K562 (cell line): Measurements from ENCODE around the gene ZNF750. TPM values are rescaled to one million over a fixed set of nuclear protein-coding genes. Genes with fewer than 3 reads are reported as not detected.
A peak's percentile ranks its signal among the peaks of the same experiment; 100 is the strongest.

Experiments used
- ATAC-seq: fragments of 200-7000 bp; cut with Tn5 transposase; 3 replicates; pipeline ENCODE4 v1.9.1; 2020; ENCODE audit warnings: moderate library complexity
- BruUV-seq: library from RNA; stranded (reverse); fragments of 400-500 nt; replicated peaks from 2 replicates; lab custom pipeline; 2021; lab: Mats Ljungman, UMichigan
- CTCF ChIA-PET: fragments of 300-600 bp; formaldehyde crosslinking; extraction: SDS; loops from one replicate; lab custom pipeline; 2021; ENCODE audit warnings: low intra/inter-chr PET ratio; lab: Yijun Ruan, JAX
- POLR2A ChIA-PET: fragments of 300-600, 350-650 bp; sonication (Branson Sonifier 250); formaldehyde crosslinking; extraction: SDS; loops from one replicate; lab custom pipeline; 2021; ENCODE audit warnings: antibody characterized with exemption, inconsistent platforms; lab: Yijun Ruan, JAX
- DNase-seq, 4 experiments: peaks; one replicate each; pipeline versions ENCODE4 v3.0.0 to v3.0.0-alpha.2; 2011 to 2018; ENCODE audit warnings: low spot score in 3 of 4, mixed read lengths in 3 of 4; ENCODE audit errors: extremely low read depth in 1 of 4
- FAIRE-seq: peaks from 2 replicates; lab custom pipeline; 2011; peaks lifted over from hg19 to GRCh38; lab: Jason Lieb, UNC
- H2AFZ ChIP-seq: 2 replicates; pipeline ENCODE4 v1.6.0; 2011; ENCODE audit warnings: low read depth, low read length, control low read depth, inconsistent platforms
- H3K27ac ChIP-seq: fragments of 200-600 bp; 3 replicates; pipeline ENCODE4 v1.8.0; 2011; ENCODE audit warnings: low read depth, mild to moderate bottlenecking, control low read depth, inconsistent platforms, low read length, moderate library complexity, mixed read lengths; ENCODE audit errors: extremely low read depth
- H3K27me3 ChIP-seq, 2 experiments: fragments of 300-600 bp in 1 of 2; 2 replicates in 1 of 2; 3 replicates in 1 of 2; pipeline versions ENCODE4 v1.6.0 to v1.8.0; 2011; ENCODE audit warnings: inconsistent platforms in 2 of 2, low read length in 2 of 2, mild to moderate bottlenecking in 1 of 2, mixed read lengths in 1 of 2, moderate library complexity in 1 of 2; ENCODE audit not compliant: control insufficient read depth in 2 of 2, insufficient read depth in 2 of 2
- H3K36me3 ChIP-seq: fragments of 300-600 bp; 3 replicates; pipeline ENCODE4 v1.8.0; 2011; ENCODE audit warnings: mild to moderate bottlenecking, low read length, inconsistent platforms; ENCODE audit not compliant: control insufficient read depth, insufficient read depth
- H3K4me1 ChIP-seq, 2 experiments: fragments of 200-600 bp in 1 of 2; replicated peaks in 1 of 2; 2 replicates in 1 of 2; 3 replicates in 1 of 2; pipeline versions ENCODE4 v1.5.1 to v1.8.0; 2011; ENCODE audit warnings: inconsistent platforms in 2 of 2, low read length in 2 of 2, mild to moderate bottlenecking in 1 of 2, mixed read lengths in 1 of 2, moderate library complexity in 1 of 2; ENCODE audit not compliant: control insufficient read depth in 2 of 2, insufficient read depth in 2 of 2
- H3K4me2 ChIP-seq: 2 replicates; pipeline ENCODE4 v1.6.1; 2011; ENCODE audit warnings: low read length, control low read depth, inconsistent platforms, mixed read lengths; ENCODE audit not compliant: insufficient read depth
- H3K4me3 ChIP-seq: fragments of 200-600 bp; sonication (generic), shearing (Covaris generic); 2 replicates; pipeline ENCODE4 v1.5.1; 2016; ENCODE audit warnings: control low read depth, inconsistent platforms
- H3K79me2 ChIP-seq: fragments of 200-600 bp; 3 replicates; pipeline ENCODE4 v1.8.0; 2011; ENCODE audit warnings: low read length, inconsistent platforms; ENCODE audit not compliant: control insufficient read depth, insufficient read depth
- H3K9ac ChIP-seq, 2 experiments: 2 replicates each; pipeline versions ENCODE4 v1.6.0 to v1.6.1; 2011; ENCODE audit warnings: low read depth in 2 of 2, low read length in 2 of 2, control low read depth in 1 of 2, inconsistent platforms in 1 of 2, mild to moderate bottlenecking in 1 of 2, mixed read lengths in 1 of 2; ENCODE audit not compliant: insufficient read depth in 1 of 2
- H3K9me1 ChIP-seq: one replicate; pipeline ENCODE4 v1.6.0; 2011; ENCODE audit warnings: inconsistent platforms, mild to moderate bottlenecking, low read length, moderate library complexity; ENCODE audit not compliant: control insufficient read depth, insufficient read depth
- H3K9me3 ChIP-seq: replicated peaks from 2 replicates; pipeline ENCODE4 v1.5.1; 2011; ENCODE audit warnings: low read depth, low read length, inconsistent platforms; ENCODE audit not compliant: control insufficient read depth, insufficient read depth
- H4K20me1 ChIP-seq: replicated peaks from 2 replicates; pipeline ENCODE4 v1.6.1; 2011; ENCODE audit warnings: low read length, inconsistent platforms, mixed read lengths; ENCODE audit not compliant: control insufficient read depth, insufficient read depth
- CCNT2 ChIP-seq: IDR thresholded peaks from 2 replicates; pipeline ENCODE4 v1.6.1; 2011; ENCODE audit warnings: borderline replicate concordance, low read depth, mild to moderate bottlenecking, moderate library complexity, mixed read lengths, low read length; ENCODE audit not compliant: insufficient read length; ENCODE audit errors: extremely low read depth
- EHMT2 ChIP-seq: fragments of 450-650 bp; IDR thresholded peaks from 2 replicates; pipeline ENCODE4 v1.6.1; 2018; ENCODE audit warnings: antibody characterized with exemption
- HDAC1 ChIP-seq, 2 experiments: fragments of 450-650 bp; IDR thresholded peaks; 2 replicates each; pipeline ENCODE4 v1.6.1; 2016 to 2017; ENCODE audit warnings: inconsistent platforms in 1 of 2, mild to moderate bottlenecking in 1 of 2, moderate library complexity in 1 of 2
- KAT7 ChIP-seq: sonication (generic); formaldehyde crosslinking; IDR thresholded peaks from 2 replicates; pipeline ENCODE4 v1.8.0; 2022; ENCODE audit warnings: missing genetic modification reagents, mild to moderate bottlenecking, borderline replicate concordance
- MITF ChIP-seq: IDR thresholded peaks from 2 replicates; pipeline ENCODE4 v1.6.1; 2014; ENCODE audit warnings: antibody characterized with exemption
- NELFE ChIP-seq: IDR thresholded peaks from 2 replicates; pipeline ENCODE4 v1.6.1; 2011; ENCODE audit warnings: mild to moderate bottlenecking; ENCODE audit not compliant: insufficient read depth, insufficient read length
- RAD21 ChIP-seq, 2 experiments: fragments of 250-450 bp in 1 of 2; fragments of 450-650 bp in 1 of 2; sonication (Bioruptor Pico) in 1 of 2; formaldehyde crosslinking in 1 of 2; IDR thresholded peaks in 1 of 2; conservative IDR thresholded peaks in 1 of 2; 2 replicates each; pipeline versions ENCODE4 v1.4.0 to v1.8.0; 2020 to 2022; ENCODE audit warnings: mild to moderate bottlenecking in 2 of 2, moderate library complexity in 1 of 2
- SMAD2 ChIP-seq: fragments of 150-350 bp; IDR thresholded peaks from 2 replicates; pipeline ENCODE4 v1.6.1; 2014; ENCODE audit warnings: low read depth, mild to moderate bottlenecking, low read length
- TAF9B ChIP-seq: fragments of 450-650 bp; IDR thresholded peaks from 2 replicates; pipeline ENCODE4 v1.6.1; 2018; ENCODE audit warnings: mild to moderate bottlenecking; ENCODE audit not compliant: partially characterized antibody
- ZBTB7A ChIP-seq: IDR thresholded peaks from 2 replicates; pipeline ENCODE4 v1.6.1; 2011; ENCODE audit warnings: low read depth, mild to moderate bottlenecking, low read length, moderate library complexity, borderline replicate concordance; ENCODE audit not compliant: control insufficient read depth
- ZNF146 ChIP-seq: IDR thresholded peaks from one replicate; pipeline ENCODE4 v1.6.1; 2018; ENCODE audit warnings: missing compliant biosample characterization; ENCODE audit not compliant: unreplicated experiment
- ZNF584 ChIP-seq: fragments of 200-800 bp; sonication (Bioruptor generic); IDR thresholded peaks from 2 replicates; pipeline ENCODE4 v1.6.1; 2016; ENCODE audit warnings: low read depth, mild to moderate bottlenecking, missing genetic modification characterization, missing compliant biosample characterization
- ZNF780A ChIP-seq: fragments of 250-450 bp; sonication (Bioruptor Pico); IDR thresholded peaks from 2 replicates; pipeline ENCODE4 v1.5.0; 2021; ENCODE audit warnings: mild to moderate bottlenecking
- WGBS: fragments of 100-300 bp; shearing (Covaris generic); methylation state at CpG from one replicate; pipeline ENCODE4 v1.1.6; 2016; ENCODE audit warnings: low coverage, mixed read lengths; ENCODE audit not compliant: insufficient coverage; ENCODE audit errors: missing lambda C conversion rate; 5-methylcytosine and 5-hydroxymethylcytosine counted together
- in situ Hi-C: fragments of 300-500 bp; cut with MboI; formaldehyde crosslinking; loops from 4 replicates; pipeline ENCODE4 v1.15.0; 2018; ENCODE audit warnings: inconsistent platforms, mixed read lengths
- intact Hi-C: fragments of 100-400 bp; cut with micrococcal nuclease; formaldehyde crosslinking; loops from 2 replicates; pipeline ENCODE4 v1.14.2; 2022
- polyA plus RNA-seq, 8 experiments: library from polyadenylated mRNA; depleted of rRNA in 4 of 8; stranded (reverse) in 5 of 8; unstranded in 3 of 8; fragments of >200 nt; fragmentation: Nextera tagmentation in 2 of 8; fragmentation: Illumina TruSeq in 1 of 8; extraction: Ambion mirVana in 2 of 8; extraction: Trizol in 1 of 8; gene quantifications; 2 replicates each; pipeline versions ENCODE4 v1.2.1 to v1.2.3, GENCODE V29; 2011 to 2014; ENCODE audit warnings: inconsistent platforms in 1 of 8, missing spikeins in 1 of 8
- total RNA-seq, 7 experiments: library from RNA; depleted of rRNA in 6 of 7; stranded (reverse); fragments of >200 nt in 6 of 7; fragmentation: Illumina TruSeq in 2 of 7; extraction: Trizol in 2 of 7; gene quantifications; 2 replicates each; pipeline versions ENCODE4 v1.2.1 to v1.2.3, GENCODE V29; 2011 to 2021; ENCODE audit warnings: low replicate concordance in 1 of 7
- TF ChIP-seq, protein P1 (sequence below): fragments of 250-450 bp; sonication (Bioruptor Pico); IDR thresholded peaks from 2 replicates; pipeline ENCODE4 v1.4.0; 2020; ENCODE audit warnings: mild to moderate bottlenecking, moderate library complexity, borderline replicate concordance

The ZNF750 gene
- total and polyA plus RNA-seq, 9 of the 15 experiments (the other 6 are each of a cell fraction or from before 2014, with no cell fraction given): not detected

DNA sequence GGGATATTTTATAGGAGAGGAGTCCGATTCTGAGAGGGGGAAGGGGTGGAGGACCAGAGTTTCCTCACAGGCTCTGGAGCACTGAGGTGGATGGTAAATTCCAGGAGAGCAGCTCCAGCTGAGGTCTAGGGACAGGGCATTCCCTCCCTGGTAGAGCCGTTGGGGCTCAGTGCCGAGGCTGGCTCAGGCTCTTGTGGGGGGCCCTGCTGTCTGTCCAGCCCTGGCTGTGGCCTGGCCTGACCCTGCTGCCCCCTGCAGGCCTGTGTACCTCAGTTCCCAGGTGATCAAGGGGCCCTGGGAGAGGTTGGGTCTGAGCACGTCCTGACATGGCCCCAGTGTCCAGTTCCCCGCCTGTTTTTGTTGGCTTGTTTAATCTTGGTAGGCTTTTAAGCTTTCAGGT, 16.8 kb downstream of the ZNF750 start (continued):
- TF ChIP-seq KAT7 (CRISPR knock-in tag) (no peak), HDAC1 (IDR thresholded peaks at IDR 0.05) (no peak), RAD21 (CRISPR knock-in tag; conservative IDR thresholded peaks at IDR 0.05 in 1 of 2, IDR thresholded peaks at IDR 0.05 in 1 of 2) (peak in 1 of 2 experiments; percentile 15; a peak in 1 of 4 replicates)

DNA sequence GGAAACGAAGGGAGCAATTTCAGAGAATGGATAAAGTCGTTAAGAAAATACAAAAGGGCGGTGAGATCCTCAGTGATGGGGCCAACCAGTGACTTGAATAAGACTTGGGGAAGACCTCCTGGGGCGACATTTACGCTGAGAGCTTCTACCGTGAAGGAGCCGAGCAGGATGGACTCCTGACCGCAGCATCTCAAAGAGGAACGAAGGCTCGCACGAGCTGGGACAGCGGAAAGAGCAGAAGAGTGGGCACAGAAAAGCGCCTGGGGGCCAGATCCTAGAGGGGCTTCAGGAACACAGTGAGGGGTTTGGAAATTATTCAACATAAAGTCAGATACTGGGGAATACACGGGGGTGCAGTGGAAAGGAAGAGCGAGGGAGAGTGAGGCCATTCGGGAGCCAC, 17.5 kb downstream of the ZNF750 start:
- 88% methylated on average over 16 of the region's 16 CpGs for WGBS
- FAIRE-seq: no peak
- H3K27ac ChIP-seq: no peak overlapping the region
- H3K36me3 ChIP-seq: peaks cover 32% of the 10 kb centered on the region
- H4K20me1 ChIP-seq: no peaks in the 10 kb centered on the region
- H3K4me2 ChIP-seq: no peak overlapping the region
- no peaks in the 10 kb centered on the region for H3K9me1 ChIP-seq
- BruUV-seq: no TSS peak
- peaks cover 0 to 5% of the 10 kb centered on the region in 2 experiments; a peak in 2 of 5 replicates for H3K4me1 ChIP-seq
- no peak overlapping the region for H3K9ac ChIP-seq
- DNase-seq: no peak
- CTCF ChIA-PET: no interaction called here
- H2AFZ ChIP-seq: no peak overlapping the region
- H3K79me2 ChIP-seq: no peaks in the 10 kb centered on the region
- intact Hi-C loops: no loop called here
- H3K9me3 ChIP-seq: peaks cover 6% of the 10 kb centered on the region
- H3K27me3 ChIP-seq: no peaks in the 10 kb centered on the region
- in situ Hi-C loops: no loop called here
- ATAC-seq: no peak
- POLR2A ChIA-PET: interaction anchor here (0.7 to 1.3 kb wide), 2 partner anchors 12 to 20 kb away, joined by 3 read pairs; no protein-coding TSS in a partner anchor
- no peak overlapping the region for H3K4me3 ChIP-seq
- TF ChIP-seq ZBTB7A: no peak
- TF ChIP-seq EHMT2: no peak
- TF ChIP-seq ZNF146 (CRISPR knock-in tag): no peak
- TF ChIP-seq NELFE: no peak
- TF ChIP-seq MITF: no peak
- TF ChIP-seq ZNF584 (CRISPR knock-in tag): no peak
- TF ChIP-seq TAF9B: no peak
- TF ChIP-seq ZNF780A: no peak
- TF ChIP-seq SMAD2: no peak
- TF ChIP-seq, protein P1, sequence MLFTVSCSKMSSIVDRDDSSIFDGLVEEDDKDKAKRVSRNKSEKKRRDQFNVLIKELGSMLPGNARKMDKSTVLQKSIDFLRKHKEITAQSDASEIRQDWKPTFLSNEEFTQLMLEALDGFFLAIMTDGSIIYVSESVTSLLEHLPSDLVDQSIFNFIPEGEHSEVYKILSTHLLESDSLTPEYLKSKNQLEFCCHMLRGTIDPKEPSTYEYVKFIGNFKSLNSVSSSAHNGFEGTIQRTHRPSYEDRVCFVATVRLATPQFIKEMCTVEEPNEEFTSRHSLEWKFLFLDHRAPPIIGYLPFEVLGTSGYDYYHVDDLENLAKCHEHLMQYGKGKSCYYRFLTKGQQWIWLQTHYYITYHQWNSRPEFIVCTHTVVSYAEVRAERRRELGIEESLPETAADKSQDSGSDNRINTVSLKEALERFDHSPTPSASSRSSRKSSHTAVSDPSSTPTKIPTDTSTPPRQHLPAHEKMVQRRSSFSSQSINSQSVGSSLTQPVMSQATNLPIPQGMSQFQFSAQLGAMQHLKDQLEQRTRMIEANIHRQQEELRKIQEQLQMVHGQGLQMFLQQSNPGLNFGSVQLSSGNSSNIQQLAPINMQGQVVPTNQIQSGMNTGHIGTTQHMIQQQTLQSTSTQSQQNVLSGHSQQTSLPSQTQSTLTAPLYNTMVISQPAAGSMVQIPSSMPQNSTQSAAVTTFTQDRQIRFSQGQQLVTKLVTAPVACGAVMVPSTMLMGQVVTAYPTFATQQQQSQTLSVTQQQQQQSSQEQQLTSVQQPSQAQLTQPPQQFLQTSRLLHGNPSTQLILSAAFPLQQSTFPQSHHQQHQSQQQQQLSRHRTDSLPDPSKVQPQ (CRISPR knock-in tag): no peak
- no peak for TF ChIP-seq CCNT2
